GM15510 (cell line): Measurements from ENCODE around the gene MTMR1.
A peak's percentile ranks its signal among the peaks of the same experiment; 100 is the strongest.

ENCODE experiments used
- POLR2A ChIP-seq: IDR thresholded peaks from 3 replicates; pipeline ENCODE4 v1.6.1; 2011; ENCODE audit warnings: borderline replicate concordance; ENCODE audit not compliant: insufficient read length; ENCODE audit errors: extremely low read depth

MTMR1 gene

GRCh38 chrX:150688911-150689451 is 4.2 kb upstream of the MTMR1 start:
- no peak for TF ChIP-seq POLR2A

GRCh38 chrX:150690126-150690525 is 3.1 kb upstream of the MTMR1 start:
- no peak for TF ChIP-seq POLR2A

DNA sequence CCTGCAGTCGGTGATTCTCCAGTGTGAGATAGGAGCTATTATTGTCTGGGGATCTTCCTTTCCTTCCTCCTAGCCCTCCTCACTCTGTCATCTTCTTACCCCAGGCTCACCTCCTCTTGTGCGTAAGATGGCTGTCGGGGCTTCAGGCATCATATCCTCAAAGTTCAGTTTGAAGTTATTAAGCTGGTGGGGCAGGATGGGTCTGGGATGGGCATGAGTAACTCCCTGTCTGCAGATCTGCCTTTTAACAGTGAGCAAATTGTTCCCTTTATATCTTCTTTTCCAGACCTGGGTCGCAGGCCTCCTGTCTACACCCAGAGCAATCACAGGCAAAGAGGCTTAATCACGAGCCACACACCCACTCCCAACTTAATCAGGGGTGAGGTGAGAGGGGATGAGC is 900 bp upstream of the MTMR1 start:
- TF ChIP-seq POLR2A, result no peak

GRCh38 chrX:150693725-150694574 is 754 bp downstream of the MTMR1 start:
- TF ChIP-seq POLR2A, result peak; percentile 9

GRCh38 chrX:150694738-150695410 is 1.7 kb downstream of the MTMR1 start:
- no peak for TF ChIP-seq POLR2A

DNA sequence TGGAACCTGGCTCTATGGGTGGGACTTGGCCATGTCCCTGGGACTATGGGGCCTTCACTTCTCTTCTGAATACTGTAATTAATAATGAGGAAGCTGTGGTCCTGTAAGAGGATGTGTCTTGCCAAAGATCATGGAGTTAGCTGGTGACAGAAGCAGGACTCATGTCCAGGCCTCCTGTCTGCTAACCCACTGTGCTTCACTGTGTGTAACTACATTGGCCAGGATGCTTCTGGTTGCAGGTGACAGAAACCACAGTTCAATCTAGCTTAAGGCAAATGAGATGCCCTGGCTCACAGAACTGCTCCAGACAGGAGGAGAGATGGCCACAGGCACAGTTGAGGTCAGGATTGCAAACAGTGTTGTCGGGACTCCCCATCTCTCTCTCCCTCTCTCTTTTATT is 3.1 kb downstream of the MTMR1 start:
- TF ChIP-seq POLR2A, result no peak

GRCh38 chrX:150696866-150697265 is 3.7 kb downstream of the MTMR1 start:
- no peak for TF ChIP-seq POLR2A

- TF ChIP-seq POLR2A, result no peak
Measured at GRCh38 chrX:150697641-150698040, 4.4 kb downstream of the MTMR1 start.

- TF ChIP-seq POLR2A, result no peak
Measured at GRCh38 chrX:150698981-150699380, 5.8 kb downstream of the MTMR1 start.

DNA sequence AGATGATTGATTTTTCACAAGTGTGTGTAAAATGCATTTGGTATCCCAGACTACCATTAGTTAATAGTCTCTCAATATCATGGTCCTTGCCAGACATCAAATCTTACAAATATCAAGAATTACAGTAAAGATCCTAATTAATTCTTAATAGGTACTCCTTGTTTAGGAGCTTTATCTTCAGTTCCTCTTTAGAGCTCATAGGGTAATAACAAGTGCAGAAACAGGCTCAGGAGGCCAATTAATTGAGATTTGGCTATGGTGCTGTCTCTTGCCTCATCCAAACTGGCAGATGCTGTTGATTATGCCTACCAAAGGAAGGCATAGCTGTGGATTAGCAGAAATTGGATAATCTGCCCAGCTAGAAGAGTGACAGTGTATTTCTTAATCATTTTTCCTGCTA is 6.9 kb downstream of the MTMR1 start:
- TF ChIP-seq POLR2A, result no peak

- no peak for TF ChIP-seq POLR2A
Measured at GRCh38 chrX:150701377-150701776, 8.2 kb downstream of the MTMR1 start.

DNA sequence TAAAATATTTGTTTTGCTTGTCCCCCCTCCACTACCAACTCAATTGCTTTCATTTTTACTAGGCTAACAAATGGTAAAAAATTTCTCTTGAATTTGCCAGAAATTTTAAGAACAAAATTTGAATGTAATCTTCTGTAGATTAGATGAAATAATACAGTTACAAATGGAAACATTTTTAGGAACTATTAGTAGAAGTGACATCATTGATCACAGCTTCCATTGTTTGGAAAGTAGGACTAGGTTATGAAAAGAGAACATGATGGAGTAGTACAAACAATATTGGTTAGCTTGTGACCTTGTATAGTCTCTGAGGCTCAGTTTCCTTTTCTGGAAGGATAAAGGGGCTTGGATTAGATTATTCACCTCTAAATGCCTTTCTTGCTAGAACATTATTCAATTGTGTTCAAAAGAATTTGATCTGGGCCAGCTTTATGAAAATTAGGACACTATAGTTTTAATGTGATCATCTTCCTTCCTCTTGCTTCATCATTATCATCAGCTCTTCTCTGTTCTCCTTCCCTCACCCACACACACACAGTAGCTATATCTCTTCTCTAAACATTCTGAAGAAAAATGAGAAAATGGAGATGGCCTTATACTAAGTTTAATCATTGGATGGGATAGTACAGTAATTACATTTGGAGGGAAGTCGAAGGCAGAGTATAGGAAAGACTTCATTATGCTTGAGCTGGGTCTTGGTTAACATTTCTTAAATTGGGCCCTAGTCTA is 9.9 kb downstream of the MTMR1 start:
- no peak for TF ChIP-seq POLR2A

GRCh38 chrX:150703695-150703974 is 10.4 kb downstream of the MTMR1 start:
- no peak for TF ChIP-seq POLR2A

- TF ChIP-seq POLR2A, result no peak
Measured at GRCh38 chrX:150704030-150704613, 10.9 kb downstream of the MTMR1 start.

DNA sequence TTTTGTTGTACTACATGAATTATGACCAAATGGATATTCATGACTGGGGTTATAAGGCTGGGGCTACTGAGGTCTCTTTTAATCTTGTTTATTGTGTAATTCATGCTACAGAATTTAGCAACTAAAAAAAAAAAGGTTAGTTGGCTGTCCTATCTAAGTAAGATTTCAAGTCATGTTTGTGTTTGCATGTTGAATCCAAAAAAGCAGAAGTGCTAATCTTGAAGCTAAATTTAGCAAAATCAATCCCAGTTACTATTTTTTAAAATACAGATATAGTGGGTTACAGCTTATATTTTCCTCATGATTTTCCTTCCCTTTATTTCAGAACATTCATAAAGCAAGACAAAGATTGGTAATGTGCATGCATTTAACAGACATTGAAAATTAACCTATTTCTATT is 19.4 kb downstream of the MTMR1 start:
- TF ChIP-seq POLR2A, result no peak
